Smooth muscle cell (in vitro differentiated cells): ENCODE results near the gene VPS37B. TPM values are rescaled to one million over a fixed set of nuclear protein-coding genes. Genes with fewer than 3 reads are reported as not detected.

Experiments used
- DNase-seq: peaks from one replicate; lab custom pipeline; 2025; ENCODE audit not compliant: unreplicated experiment; lab: John Stamatoyannopoulos, UW
- H2AFZ ChIP-seq: fragments of 200-600 bp; sonication (generic); 2 replicates; pipeline ENCODE4 v1.6.0; 2016; ENCODE audit warnings: antibody characterized with exemption, low read depth, mild to moderate bottlenecking
- H3F3A ChIP-seq: fragments of 200-600 bp; sonication (generic); 2 replicates; pipeline ENCODE4 v1.6.0; 2017; ENCODE audit warnings: antibody characterized with exemption, low read depth
- H3K27ac ChIP-seq: fragments of 200-600 bp; sonication (generic); 2 replicates; pipeline ENCODE4 v1.5.1; 2016; ENCODE audit warnings: low read depth, mild to moderate bottlenecking
- H3K27me3 ChIP-seq: fragments of 200-600 bp; sonication (generic); 2 replicates; pipeline ENCODE4 v1.6.1; 2016; ENCODE audit warnings: low read depth, mild to moderate bottlenecking
- H3K36me3 ChIP-seq: fragments of 200-600 bp; sonication (generic); 2 replicates; pipeline ENCODE4 v1.5.1; 2016; ENCODE audit warnings: low read depth
- H3K4me1 ChIP-seq: fragments of 200-600 bp; sonication (generic); 2 replicates; pipeline ENCODE4 v1.5.1; 2016; ENCODE audit warnings: low read depth
- H3K4me2 ChIP-seq: fragments of 200-600 bp; sonication (generic); 2 replicates; pipeline ENCODE4 v1.6.0; 2016; ENCODE audit warnings: mild to moderate bottlenecking
- H3K4me3 ChIP-seq: fragments of 200-600 bp; sonication (generic); 2 replicates; pipeline ENCODE4 v1.5.1; 2016; ENCODE audit warnings: mild to moderate bottlenecking
- H3K79me2 ChIP-seq: fragments of 200-600 bp; sonication (generic); 2 replicates; pipeline ENCODE4 v1.6.0; 2016; ENCODE audit warnings: low read depth, mild to moderate bottlenecking
- H3K9ac ChIP-seq: fragments of 200-600 bp; sonication (generic); 2 replicates; pipeline ENCODE4 v1.6.0; 2016; ENCODE audit warnings: low read depth
- H3K9me3 ChIP-seq: fragments of 200-600 bp; sonication (generic); replicated peaks from 2 replicates; pipeline ENCODE4 v1.5.1; 2016; ENCODE audit warnings: low read depth
- H4K20me1 ChIP-seq: fragments of 200-600 bp; sonication (generic); 2 replicates; pipeline ENCODE4 v1.6.0; 2016; ENCODE audit warnings: low read depth
- WGBS: methylation state at CpG from one replicate; pipeline ENCODE4 v1.1.7; 2016; ENCODE audit warnings: low lambda C conversion rate; 5-methylcytosine and 5-hydroxymethylcytosine counted together
- polyA plus RNA-seq: library from polyadenylated mRNA; unstranded; fragments of >200 nt; fragmentation: Nextera tagmentation; extraction: Ambion mirVana; gene quantifications from 2 replicates; pipeline ENCODE4 v1.2.1, GENCODE V29; 2016
- total RNA-seq: library from RNA; depleted of rRNA; stranded (reverse); fragments of >200 nt; gene quantifications from 2 replicates; pipeline ENCODE4 v1.2.3, GENCODE V29; 2014
- TF ChIP-seq, protein P1 (sequence below): fragments of 200-600 bp; sonication (generic); IDR thresholded peaks from 2 replicates; pipeline ENCODE4 v1.5.1; 2017; ENCODE audit warnings: borderline replicate concordance, mild to moderate bottlenecking, antibody characterized with exemption; ENCODE audit not compliant: insufficient read depth, poor library complexity, severe bottlenecking

Gene VPS37B
- total and polyA plus RNA-seq, 2 experiments from 2014 or later = 20.4 to 25.3 TPM

DNA sequence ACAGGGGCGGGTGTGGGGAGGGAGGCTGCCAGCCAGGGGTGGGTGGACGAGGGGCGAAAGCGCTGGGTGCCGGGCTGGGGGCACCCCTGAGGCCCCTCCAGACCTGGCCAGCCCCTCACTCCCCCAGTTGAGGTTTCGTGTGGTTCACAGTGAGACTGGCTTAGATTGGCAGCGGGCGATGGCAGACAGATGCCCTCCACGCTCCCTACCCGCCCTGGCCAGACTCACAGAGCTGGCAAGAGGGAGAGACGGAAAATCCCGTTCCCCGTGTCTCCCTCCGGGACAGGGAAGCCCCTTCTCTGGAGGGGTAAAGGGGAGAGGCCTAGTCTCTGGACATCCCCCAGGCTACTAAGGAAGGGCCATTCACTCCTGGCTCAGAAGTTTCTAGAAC is 33.2 kb upstream of the VPS37B start:
- Histone ChIP-seq H3K9me3 (no peaks in the 10 kb centered on the region), H2AFZ (no peak overlapping the region), H3K9ac (no peak overlapping the region), H3F3A (no peaks in the 10 kb centered on the region), H3K4me1 (no peaks in the 10 kb centered on the region), H3K79me2 (no peaks in the 10 kb centered on the region), H4K20me1 (no peaks in the 10 kb centered on the region), H3K4me3 (no peak overlapping the region), H3K4me2 (no peak overlapping the region), H3K27me3 (no peaks in the 10 kb centered on the region), H3K36me3 (no peaks in the 10 kb centered on the region), H3K27ac (no peak overlapping the region)
- 88% methylated on average over 8 of the region's 14 CpGs for WGBS
- no peak for DNase-seq
- TF ChIP-seq, protein P1, sequence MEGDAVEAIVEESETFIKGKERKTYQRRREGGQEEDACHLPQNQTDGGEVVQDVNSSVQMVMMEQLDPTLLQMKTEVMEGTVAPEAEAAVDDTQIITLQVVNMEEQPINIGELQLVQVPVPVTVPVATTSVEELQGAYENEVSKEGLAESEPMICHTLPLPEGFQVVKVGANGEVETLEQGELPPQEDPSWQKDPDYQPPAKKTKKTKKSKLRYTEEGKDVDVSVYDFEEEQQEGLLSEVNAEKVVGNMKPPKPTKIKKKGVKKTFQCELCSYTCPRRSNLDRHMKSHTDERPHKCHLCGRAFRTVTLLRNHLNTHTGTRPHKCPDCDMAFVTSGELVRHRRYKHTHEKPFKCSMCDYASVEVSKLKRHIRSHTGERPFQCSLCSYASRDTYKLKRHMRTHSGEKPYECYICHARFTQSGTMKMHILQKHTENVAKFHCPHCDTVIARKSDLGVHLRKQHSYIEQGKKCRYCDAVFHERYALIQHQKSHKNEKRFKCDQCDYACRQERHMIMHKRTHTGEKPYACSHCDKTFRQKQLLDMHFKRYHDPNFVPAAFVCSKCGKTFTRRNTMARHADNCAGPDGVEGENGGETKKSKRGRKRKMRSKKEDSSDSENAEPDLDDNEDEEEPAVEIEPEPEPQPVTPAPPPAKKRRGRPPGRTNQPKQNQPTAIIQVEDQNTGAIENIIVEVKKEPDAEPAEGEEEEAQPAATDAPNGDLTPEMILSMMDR = no peak

DNA sequence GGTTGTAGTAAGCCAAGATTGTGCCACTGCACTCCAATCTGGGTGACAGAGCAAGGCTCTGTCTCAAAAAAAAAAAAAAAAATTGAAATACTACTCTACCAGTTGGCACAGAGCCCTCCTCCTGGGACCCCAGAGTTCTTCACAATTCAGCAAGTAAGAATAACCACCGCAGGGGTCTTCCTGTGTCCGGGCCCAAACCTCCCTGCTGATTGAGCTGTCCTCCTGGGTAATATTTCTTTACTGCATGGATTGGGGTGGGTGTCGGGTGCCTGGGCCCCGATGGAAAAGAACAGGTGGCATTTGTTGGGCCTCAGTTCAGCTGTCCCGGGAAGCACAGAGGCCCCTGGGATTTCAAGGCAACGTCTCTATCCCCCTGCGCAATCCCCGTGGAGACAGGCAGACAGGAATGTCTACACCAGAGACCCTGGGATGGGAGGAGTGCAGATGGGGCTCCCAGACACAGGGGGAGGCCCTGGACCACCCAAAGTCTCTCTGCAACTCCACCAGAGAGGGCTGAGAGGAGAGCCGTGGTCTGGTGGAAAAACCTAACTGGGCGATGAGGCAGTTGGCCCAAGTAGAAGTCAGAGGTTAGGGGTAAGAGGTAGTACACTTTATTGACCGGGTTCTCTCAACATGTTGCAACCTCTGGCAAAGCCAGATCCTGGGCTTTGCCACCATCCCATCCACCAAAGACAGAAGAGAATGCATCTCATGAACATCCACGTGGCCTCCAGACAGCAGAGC is 32.7 kb upstream of the VPS37B start:
- Histone ChIP-seq H2AFZ (no peak overlapping the region), H3K4me3 (no peak overlapping the region), H4K20me1 (no peaks in the 10 kb centered on the region), H3K4me2 (no peak overlapping the region), H3F3A (no peaks in the 10 kb centered on the region), H3K79me2 (no peaks in the 10 kb centered on the region), H3K4me1 (no peaks in the 10 kb centered on the region), H3K27me3 (no peaks in the 10 kb centered on the region), H3K27ac (no peak overlapping the region), H3K9ac (no peak overlapping the region), H3K36me3 (no peaks in the 10 kb centered on the region), H3K9me3 (no peaks in the 10 kb centered on the region)
- TF ChIP-seq, protein P1 = no peak
- WGBS = 95% methylated on average over 11 of the region's 12 CpGs
- no peak for DNase-seq

DNA sequence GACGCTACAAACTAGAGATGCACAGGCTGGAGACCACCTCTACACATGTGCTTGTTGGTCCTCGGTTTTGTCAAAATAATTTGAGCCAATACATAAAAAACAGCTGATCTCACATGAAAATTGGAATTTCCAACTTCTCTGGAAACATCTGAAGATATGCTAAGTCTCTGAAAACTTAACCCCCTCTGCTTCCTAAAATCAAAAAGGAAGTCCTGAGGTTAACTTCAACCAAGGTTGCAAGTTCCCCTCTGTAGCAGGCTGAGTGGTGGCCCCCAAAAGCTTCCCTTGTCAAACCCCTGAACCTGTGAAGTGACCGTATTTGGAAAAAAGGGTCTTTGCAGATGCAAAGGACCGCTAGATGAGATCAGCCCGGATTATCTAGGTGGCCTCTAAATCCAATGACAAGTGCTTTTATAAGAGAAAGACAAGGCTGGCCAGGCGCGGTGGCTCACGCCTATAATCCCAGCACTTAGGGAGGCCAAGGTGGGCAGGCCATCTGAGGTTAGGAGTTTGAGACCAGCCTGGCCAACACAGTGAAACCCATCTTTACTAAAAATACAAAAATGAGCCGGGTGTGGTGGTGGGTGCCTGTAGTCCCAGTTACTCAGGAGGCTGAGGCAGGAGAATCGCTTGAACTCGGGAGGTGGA is 32.0 kb upstream of the VPS37B start:
- Histone ChIP-seq H3K4me2 (no peak overlapping the region), H3K79me2 (no peaks in the 10 kb centered on the region), H3K4me3 (no peak overlapping the region), H3K9ac (no peak overlapping the region), H3K36me3 (no peaks in the 10 kb centered on the region), H3K27me3 (no peaks in the 10 kb centered on the region), H3K4me1 (no peaks in the 10 kb centered on the region), H4K20me1 (no peaks in the 10 kb centered on the region), H3K9me3 (no peaks in the 10 kb centered on the region), H3K27ac (no peak overlapping the region), H2AFZ (no peak overlapping the region), H3F3A (no peaks in the 10 kb centered on the region)
- TF ChIP-seq, protein P1 = no peak
- WGBS = 95% methylated on average over 11 of the region's 11 CpGs
- no peak for DNase-seq
